ENCODE results near the gene DNER.
"Not testable (repeated sequence)": the region's sequence is repeated elsewhere in the genome, so short reads cannot be mapped to it uniquely, and the experiment has no call there.

The DNER gene

GRCh38 chr2:229372207-229372606 lies 342.1 kb downstream of the DNER start:
- no peak for DNase-seq

GRCh38 chr2:229371086-229371485 lies 343.3 kb downstream of the DNER start:
- DNase-seq = no peak

- no peak for DNase-seq
Measured at GRCh38 chr2:229370509-229370908, 343.8 kb downstream of the DNER start.

- DNase-seq = no peak
Measured at GRCh38 chr2:229363185-229363814, 351.1 kb downstream of the DNER start.

GRCh38 chr2:229350883-229351282 lies 363.5 kb downstream of the DNER start:
- no peak for DNase-seq

GRCh38 chr2:229350117-229350805 lies 364.1 kb downstream of the DNER start:
- no peak for DNase-seq

GRCh38 chr2:229348128-229348527 lies 366.2 kb downstream of the DNER start:
- DNase-seq = no peak

- no peak for DNase-seq
Measured at GRCh38 chr2:229346816-229347540, 367.4 kb downstream of the DNER start.

- DNase-seq = no peak
Measured at GRCh38 chr2:229344955-229345354, 369.4 kb downstream of the DNER start.

GRCh38 chr2:229344151-229344551 lies 370.2 kb downstream of the DNER start:
- DNase-seq = no peak

- no peak for DNase-seq
Measured at GRCh38 chr2:229343661-229344060, 370.7 kb downstream of the DNER start.

- no peak for DNase-seq
Measured at GRCh38 chr2:229342376-229342775, 372.0 kb downstream of the DNER start.

- DNase-seq = no peak
Measured at GRCh38 chr2:229340086-229340760, 374.1 kb downstream of the DNER start.

GRCh38 chr2:229339618-229340017 lies 374.7 kb downstream of the DNER start:
- no peak for DNase-seq

GRCh38 chr2:229339171-229339570 lies 375.2 kb downstream of the DNER start:
- not testable (repeated sequence) for DNase-seq

GRCh38 chr2:229335877-229336346 lies 378.4 kb downstream of the DNER start:
- no peak for DNase-seq

GRCh38 chr2:229335330-229335729 lies 379.0 kb downstream of the DNER start:
- DNase-seq = no peak

- no peak for DNase-seq
Measured at GRCh38 chr2:229330952-229331351, 383.4 kb downstream of the DNER start.

- DNase-seq = no peak
Measured at GRCh38 chr2:229319558-229319957, 394.8 kb downstream of the DNER start.

GRCh38 chr2:229314117-229314516 lies 400.2 kb downstream of the DNER start:
- DNase-seq = no peak

GRCh38 chr2:229313591-229313990 lies 400.8 kb downstream of the DNER start:
- DNase-seq = no peak
